Femur (tissue), 1 donor: ENCODE measurements around the gene SMOC2.
A peak's percentile ranks its signal among the peaks of the same experiment; 100 is the strongest.

Experiments used
- DNase-seq: peaks from one replicate; pipeline ENCODE4 v3.0.0-alpha.2; 2017

SMOC2 gene, protein sequence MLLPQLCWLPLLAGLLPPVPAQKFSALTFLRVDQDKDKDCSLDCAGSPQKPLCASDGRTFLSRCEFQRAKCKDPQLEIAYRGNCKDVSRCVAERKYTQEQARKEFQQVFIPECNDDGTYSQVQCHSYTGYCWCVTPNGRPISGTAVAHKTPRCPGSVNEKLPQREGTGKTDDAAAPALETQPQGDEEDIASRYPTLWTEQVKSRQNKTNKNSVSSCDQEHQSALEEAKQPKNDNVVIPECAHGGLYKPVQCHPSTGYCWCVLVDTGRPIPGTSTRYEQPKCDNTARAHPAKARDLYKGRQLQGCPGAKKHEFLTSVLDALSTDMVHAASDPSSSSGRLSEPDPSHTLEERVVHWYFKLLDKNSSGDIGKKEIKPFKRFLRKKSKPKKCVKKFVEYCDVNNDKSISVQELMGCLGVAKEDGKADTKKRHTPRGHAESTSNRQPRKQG

DNA sequence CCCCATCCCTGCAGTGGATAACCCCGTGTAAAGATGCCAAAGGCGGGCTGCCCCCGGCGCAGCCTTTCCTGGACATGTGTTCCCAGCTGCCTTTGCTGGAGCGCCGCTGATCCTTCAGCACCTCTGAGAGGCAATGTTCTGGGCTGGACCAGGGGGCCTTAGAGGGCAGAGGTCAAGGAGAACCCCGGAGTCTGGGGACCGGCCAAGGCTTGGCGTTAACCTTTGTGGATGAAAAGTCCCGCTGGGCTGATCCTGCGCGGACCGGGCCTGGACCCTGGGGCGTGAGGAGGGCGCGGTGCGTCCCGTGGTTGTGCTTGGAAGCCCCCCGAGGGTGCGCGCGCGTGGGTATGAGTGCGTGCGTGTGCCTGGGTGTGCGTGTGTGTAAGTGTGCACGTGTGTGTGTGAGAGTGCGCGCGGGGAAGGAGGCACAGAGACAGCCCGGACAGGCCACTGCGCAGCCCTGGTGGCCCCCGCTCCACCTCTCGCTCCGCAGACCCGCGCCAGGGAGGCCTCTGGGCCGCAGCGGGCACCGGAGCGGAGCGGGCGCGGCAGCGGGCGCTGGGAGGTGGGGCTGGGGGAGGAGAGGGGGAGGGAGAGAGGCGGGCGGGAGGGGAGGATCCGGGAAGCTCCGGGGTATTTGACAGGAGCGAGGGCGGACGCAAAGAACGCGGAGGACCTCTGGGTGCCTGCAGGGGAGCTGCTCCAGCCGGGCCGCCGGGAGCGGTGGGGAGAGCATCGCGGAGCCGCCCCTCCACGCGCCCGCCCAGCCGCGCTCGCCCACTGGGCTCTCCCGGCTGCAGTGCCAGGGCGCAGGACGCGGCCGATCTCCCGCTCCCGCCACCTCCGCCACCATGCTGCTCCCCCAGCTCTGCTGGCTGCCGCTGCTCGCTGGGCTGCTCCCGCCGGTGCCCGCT lies at the start of gene SMOC2:
Gene SMOC2 (plus strand): TSS at position 665 of the 914 bp plus-strand sequence. CDS start 187 bp downstream, at position 852.
- DNase-seq, result peak; percentile 72

GRCh38 chr6:168393126-168393870 lies 47.7 kb upstream of the SMOC2 start:
- no peak for DNase-seq

- no peak for DNase-seq
Observed at GRCh38 chr6:168394606-168395005, 46.4 kb upstream of the SMOC2 start.

DNA sequence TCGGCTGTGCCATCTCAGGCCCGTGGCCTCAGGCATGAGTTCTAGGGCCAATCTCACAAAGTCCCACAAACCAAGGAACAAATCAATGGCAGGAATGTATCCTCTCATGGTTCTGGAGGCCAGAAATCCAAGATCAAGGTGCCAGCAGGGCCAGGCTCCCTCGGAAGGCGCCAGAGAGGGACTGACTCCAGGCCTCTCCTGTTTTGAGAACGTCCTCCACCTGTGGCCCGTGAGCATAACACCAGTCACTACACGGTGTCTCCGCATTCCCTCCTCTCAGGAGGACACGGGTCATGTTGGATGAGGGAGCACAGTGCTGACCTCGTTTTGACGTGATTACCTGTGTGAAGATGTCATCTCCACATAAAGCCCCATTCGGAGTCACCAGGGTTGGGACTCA lies 45.0 kb upstream of the SMOC2 start:
- no peak for DNase-seq

GRCh38 chr6:168396561-168396960 lies 44.4 kb upstream of the SMOC2 start:
- no peak for DNase-seq

DNA sequence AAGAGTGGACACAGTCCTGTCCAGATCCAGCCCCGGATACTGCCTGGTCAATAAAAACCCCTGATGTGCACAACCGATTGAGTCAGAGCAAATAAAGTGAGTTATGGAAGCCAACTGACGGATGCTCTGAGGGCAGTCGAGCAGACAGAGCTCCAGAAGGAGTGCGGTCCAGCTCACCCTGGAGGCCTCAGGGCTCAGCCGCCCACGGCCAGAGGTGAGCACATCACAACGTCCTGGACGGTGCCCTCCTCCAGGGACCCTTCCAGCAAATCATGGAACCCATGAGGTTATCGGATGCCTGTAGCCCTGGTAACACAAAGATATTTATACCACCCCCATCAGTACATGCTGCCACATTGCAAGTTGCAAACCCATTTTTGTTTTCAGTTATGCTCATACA lies 44.0 kb upstream of the SMOC2 start:
- DNase-seq, result no peak

GRCh38 chr6:168400037-168400436 lies 40.9 kb upstream of the SMOC2 start:
- DNase-seq, result peak; percentile 67

DNA sequence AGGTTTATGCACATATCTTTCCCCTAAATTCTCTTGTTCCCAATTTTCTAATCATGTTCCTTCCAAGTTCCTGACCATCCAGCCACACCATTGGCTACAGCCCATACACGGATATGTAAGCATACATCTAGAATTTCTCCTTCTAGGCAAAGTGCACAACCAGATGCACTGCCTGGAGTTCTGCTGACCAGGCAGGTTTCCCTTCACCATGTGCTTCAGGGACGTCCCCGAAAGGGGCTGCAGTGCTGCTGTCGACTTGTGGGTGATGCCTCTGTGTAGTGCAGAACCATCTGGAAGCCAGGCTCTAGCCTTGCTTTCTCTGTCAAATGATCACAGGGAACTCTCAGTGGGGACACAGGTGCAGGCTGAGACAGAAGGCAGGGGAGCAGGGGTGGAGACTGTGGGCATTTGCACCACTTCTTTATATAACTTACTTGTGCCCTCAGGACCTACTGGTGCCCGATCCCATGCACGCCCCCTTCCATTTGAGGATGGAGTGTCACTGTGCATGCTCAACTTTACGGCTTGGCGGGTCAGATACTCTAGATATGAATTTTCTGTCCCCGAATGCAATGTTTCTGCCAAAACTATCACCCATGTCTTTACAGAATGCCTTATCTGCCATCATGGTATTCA lies 37.5 kb upstream of the SMOC2 start:
- peak; percentile 11 for DNase-seq

DNA sequence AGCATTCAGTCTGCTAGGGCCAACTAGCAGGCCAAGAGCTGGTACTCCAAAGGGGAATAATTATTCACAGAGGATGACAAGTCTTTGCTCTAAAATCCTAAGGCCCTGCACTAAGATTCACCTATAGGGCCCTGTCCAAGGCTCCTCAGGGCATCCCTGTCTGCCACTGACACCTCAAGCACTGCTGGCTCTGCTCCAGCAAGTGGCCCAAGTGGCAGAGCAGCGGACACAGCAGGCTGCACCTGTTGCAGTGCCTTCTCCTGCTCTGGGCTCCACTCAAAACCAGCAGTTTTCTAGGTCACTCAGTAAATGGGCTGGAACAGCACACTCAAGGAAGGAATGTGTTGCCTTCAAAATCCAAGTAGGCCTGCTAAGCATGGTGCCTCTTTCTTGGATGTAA lies 36.4 kb upstream of the SMOC2 start:
- DNase-seq, result peak; percentile 14

- DNase-seq, result no peak
Observed at GRCh38 chr6:168407842-168408241, 33.1 kb upstream of the SMOC2 start.

- DNase-seq, result no peak
Observed at GRCh38 chr6:168408504-168409136, 32.4 kb upstream of the SMOC2 start.

DNA sequence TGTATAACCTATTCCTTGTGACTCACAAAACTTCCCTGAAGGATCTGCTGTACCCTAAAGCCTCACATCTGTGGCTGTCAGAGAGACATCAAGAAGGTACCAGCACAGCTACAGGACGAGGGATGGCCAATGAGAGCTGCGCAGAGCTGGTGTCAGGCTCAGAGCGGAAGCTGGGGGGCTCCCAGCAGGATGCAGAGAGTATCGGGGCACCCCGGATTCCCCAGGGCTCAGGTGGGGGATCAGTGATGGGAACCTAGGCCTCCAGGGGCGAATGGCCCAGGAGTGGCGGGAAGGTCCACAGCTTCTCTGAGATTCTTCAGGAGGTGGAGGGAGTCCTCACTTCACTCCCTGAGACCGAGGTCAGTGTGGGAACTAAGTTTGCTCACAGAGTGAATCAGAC lies 30.9 kb upstream of the SMOC2 start:
- DNase-seq, result peak; percentile 10

DNA sequence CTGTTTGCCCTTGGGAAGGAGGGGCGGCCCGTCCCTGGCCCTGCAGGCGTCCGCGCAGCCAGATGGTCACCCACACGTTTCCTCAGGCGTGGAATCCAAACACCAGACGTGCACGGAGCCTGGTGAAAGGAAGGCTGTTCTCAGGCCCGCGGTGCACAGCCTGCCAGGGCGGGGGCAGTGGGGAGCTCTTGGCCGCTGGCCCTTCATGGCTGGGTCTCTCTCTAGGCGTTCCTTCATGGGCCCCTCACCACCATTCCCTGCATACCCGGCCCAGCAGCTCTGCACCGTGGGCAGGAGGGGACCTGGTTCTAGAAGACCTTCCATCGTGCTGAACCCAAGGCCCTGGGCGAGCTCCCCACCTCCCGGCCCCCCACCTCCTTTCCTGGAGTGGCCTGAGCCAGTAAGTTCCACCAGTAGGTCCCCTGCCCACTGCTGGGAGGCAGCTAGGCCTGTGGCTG lies 30.4 kb upstream of the SMOC2 start:
- DNase-seq, result peak; percentile 28

DNA sequence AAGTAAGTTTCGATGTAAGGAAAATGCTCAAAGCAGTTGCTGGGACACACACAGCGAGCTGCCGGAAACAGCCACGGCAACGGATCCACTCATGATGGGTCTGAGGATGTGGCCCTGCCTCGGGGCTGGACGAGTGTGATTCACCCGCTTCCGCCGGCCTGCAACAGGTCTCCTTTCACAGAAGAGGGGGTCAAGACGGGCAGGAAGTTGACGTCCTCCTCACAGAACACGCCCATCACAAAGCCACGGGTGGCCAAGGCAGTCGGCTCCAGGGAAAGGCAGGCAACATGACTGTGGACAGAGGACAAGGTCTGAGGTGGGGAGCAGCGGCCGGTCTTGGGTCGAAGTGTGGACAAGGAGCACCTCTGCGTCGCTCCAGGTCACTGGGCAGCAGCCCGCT lies 29.9 kb upstream of the SMOC2 start:
- DNase-seq, result peak; percentile 14

GRCh38 chr6:168411793-168412192 lies 29.2 kb upstream of the SMOC2 start:
- DNase-seq, result no peak

- peak; percentile 12 for DNase-seq
Observed at GRCh38 chr6:168412456-168412855, 28.5 kb upstream of the SMOC2 start.

DNA sequence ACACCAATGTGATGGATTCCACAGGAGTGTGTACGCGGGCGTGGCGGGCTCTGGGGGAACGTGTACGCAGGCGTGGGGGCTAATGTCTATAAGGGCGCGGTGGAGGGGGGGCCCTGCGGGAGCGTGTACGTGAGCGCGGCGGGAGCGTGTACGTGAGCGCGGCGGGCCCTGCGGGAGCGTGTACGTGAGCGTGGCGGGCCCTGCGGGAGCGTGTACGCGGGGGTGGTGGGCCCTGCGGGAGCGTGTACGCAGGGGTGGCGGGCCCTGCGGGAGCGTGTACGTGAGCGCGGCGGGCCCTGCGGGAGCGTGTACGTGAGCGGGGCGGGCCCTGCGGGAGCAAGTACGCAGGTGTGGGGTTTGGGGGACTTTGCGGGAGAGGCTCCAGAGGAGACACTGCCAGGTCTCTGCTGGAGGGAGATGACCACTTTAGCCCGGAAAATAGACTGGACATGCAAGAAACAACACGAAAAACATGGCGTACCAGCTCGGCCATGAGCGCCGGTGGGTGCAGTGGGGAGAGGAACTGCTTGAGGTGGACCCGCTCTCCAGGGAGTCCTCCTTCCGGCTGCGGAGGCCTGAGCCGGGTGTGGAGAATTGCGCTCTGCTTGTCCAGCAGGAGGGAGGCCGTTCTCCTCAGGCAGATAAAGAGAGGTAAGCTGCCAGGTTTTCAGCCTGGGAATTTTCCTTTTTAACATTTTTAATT lies 27.8 kb upstream of the SMOC2 start:
- DNase-seq, result peak; percentile 22

GRCh38 chr6:168413856-168414255 lies 27.1 kb upstream of the SMOC2 start:
- DNase-seq, result no peak

DNA sequence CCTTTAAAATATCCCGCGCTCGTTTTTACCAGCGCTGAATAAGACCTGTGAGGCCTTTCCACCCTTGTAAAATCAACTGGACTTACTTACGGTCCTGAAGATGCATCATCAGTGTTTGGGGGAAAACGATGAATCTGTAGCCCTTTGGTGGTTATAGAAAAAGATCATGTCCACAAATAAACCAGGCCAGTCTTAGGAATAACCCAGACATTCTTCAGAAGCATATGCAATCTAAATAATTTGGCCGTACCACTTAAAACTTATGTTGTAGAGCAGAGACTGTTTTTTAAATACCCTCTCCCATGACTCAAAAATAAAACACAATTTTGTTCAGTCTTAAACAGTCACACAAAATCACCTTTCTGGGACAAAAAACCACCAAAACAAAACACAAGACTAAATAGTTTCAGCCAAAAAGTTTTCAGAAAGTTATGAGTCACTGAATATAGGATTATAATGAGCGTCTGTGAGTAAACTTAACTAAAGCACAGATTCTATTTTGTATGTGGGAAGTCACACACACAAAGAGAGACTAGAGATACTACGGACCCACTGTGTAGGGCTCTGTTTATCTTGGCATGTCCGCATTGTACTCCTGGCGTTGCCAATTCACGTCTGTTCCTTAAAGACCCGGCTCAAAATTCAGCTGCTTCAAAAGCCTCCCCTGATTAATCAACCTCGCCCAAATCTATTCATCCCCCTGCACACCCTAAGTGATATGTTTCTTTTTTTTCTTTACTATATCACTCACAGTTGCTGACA lies 26.5 kb upstream of the SMOC2 start:
- DNase-seq, result peak; percentile 43
